SK-N-SH (cell line): ENCODE measurements around the gene IFNLR1. TPM values are rescaled to one million over a fixed set of nuclear protein-coding genes. Genes with fewer than 3 reads are reported as not detected.

ENCODE experiments used
- CTCF ChIA-PET: fragments of 300-600, 350-600 bp; formaldehyde crosslinking; extraction: SDS; loops from one replicate; lab custom pipeline; 2021; lab: Yijun Ruan, JAX
- POLR2A ChIA-PET: fragments of 350-600 bp; sonication (Branson Sonifier 250); formaldehyde crosslinking; extraction: SDS; loops from one replicate; lab custom pipeline; 2020; ENCODE audit warnings: antibody characterized with exemption, inconsistent platforms; lab: Yijun Ruan, JAX
- DNase-seq: peaks from one replicate; pipeline ENCODE4 v3.0.0; 2012
- H2AFZ ChIP-seq: fragments of 200-600 bp; sonication (generic); 2 replicates; pipeline ENCODE4 v1.8.1; 2016; ENCODE audit warnings: antibody characterized with exemption, mild to moderate bottlenecking, low read depth
- H3F3A ChIP-seq: fragments of 200-600 bp; sonication (generic); replicated peaks from 2 replicates; pipeline ENCODE3; 2016; ENCODE audit warnings: antibody characterized with exemption, mild to moderate bottlenecking; ENCODE audit not compliant: insufficient read depth
- H3K27ac ChIP-seq, 2 experiments: fragments of 200-500 bp in 1 of 2; fragments of 200-600 bp in 1 of 2; sonication (Bioruptor generic) in 1 of 2; sonication (generic), shearing (Covaris generic) in 1 of 2; 2 replicates each; pipeline versions ENCODE4 v1.5.1 to v1.6.1; 2014 to 2016; ENCODE audit warnings: low read depth in 2 of 2, inconsistent platforms in 1 of 2, low read length in 1 of 2, mild to moderate bottlenecking in 1 of 2, mixed read lengths in 1 of 2
- H3K27me3 ChIP-seq: fragments of 200-600 bp; sonication (generic), shearing (Covaris generic); 2 replicates; pipeline ENCODE4 v1.6.1; 2016; ENCODE audit warnings: mixed run types; ENCODE audit not compliant: insufficient read depth
- H3K36me3 ChIP-seq, 2 experiments: fragments of 200-500 bp in 1 of 2; fragments of 200-600 bp in 1 of 2; sonication (Bioruptor generic) in 1 of 2; sonication (generic) in 1 of 2; replicated peaks in 1 of 2; 2 replicates each; pipeline versions ENCODE3 to v1.5.1; 2014 to 2016; ENCODE audit warnings: low read length in 1 of 2, mild to moderate bottlenecking in 1 of 2; ENCODE audit not compliant: insufficient read depth in 2 of 2, control insufficient read depth in 1 of 2
- H3K4me1 ChIP-seq, 2 experiments: fragments of 200-500 bp in 1 of 2; fragments of 200-600 bp in 1 of 2; sonication (Bioruptor generic) in 1 of 2; sonication (generic), shearing (Covaris generic) in 1 of 2; 2 replicates each; pipeline versions ENCODE4 v1.5.1 to v1.6.1; 2014 to 2016; ENCODE audit warnings: low read depth in 1 of 2, low read length in 1 of 2, mixed run types in 1 of 2; ENCODE audit not compliant: insufficient read depth in 2 of 2, control insufficient read depth in 1 of 2
- H3K4me2 ChIP-seq: fragments of 200-600 bp; sonication (generic), shearing (Covaris generic); 2 replicates; pipeline ENCODE4 v1.6.1; 2017; ENCODE audit warnings: mixed run types
- H3K4me3 ChIP-seq, 2 experiments: fragments of 200-500 bp in 1 of 2; fragments of 200-600 bp in 1 of 2; sonication (Bioruptor generic) in 1 of 2; sonication (generic), shearing (Covaris generic) in 1 of 2; 2 replicates each; pipeline versions ENCODE4 v1.5.1 to v1.8.1; 2014 to 2016; ENCODE audit warnings: low read depth in 2 of 2, inconsistent platforms in 1 of 2, low read length in 1 of 2, mild to moderate bottlenecking in 1 of 2, mixed read lengths in 1 of 2, moderate library complexity in 1 of 2
- H3K79me2 ChIP-seq: fragments of 200-600 bp; sonication (generic); 2 replicates; pipeline ENCODE4 v1.8.1; 2017; ENCODE audit warnings: mild to moderate bottlenecking; ENCODE audit not compliant: insufficient read depth
- H3K9ac ChIP-seq: fragments of 200-600 bp; sonication (generic); 2 replicates; pipeline ENCODE4 v1.6.1; 2017; ENCODE audit warnings: mixed run types
- H3K9me2 ChIP-seq: fragments of 200-600 bp; sonication (generic); 2 replicates; pipeline ENCODE4 v1.6.1; 2017; ENCODE audit warnings: mixed run types
- H3K9me3 ChIP-seq: fragments of 200-600 bp; sonication (generic); 2 replicates; pipeline ENCODE4 v1.6.1; 2017; ENCODE audit warnings: mixed run types, mild to moderate bottlenecking, moderate library complexity
- H4K20me1 ChIP-seq: fragments of 200-600 bp; sonication (generic); 2 replicates; pipeline ENCODE4 v1.6.1; 2017; ENCODE audit warnings: mild to moderate bottlenecking, mixed run types; ENCODE audit not compliant: insufficient read depth
- CTCF ChIP-seq: fragments of 200-600 bp; sonication (generic); IDR thresholded peaks from 2 replicates; pipeline ENCODE4 v1.6.1; 2017; ENCODE audit warnings: antibody characterized with exemption, mild to moderate bottlenecking, moderate library complexity
- ELF1 ChIP-seq: IDR thresholded peaks from 2 replicates; pipeline ENCODE4 v1.4.0; 2012
- EZH2phosphoT487 ChIP-seq: fragments of 200-600 bp; sonication (generic); IDR thresholded peaks from 2 replicates; pipeline ENCODE4 v1.6.1; 2017; ENCODE audit warnings: low read depth, mixed run types, mild to moderate bottlenecking, antibody characterized with exemption, moderate library complexity, borderline replicate concordance
- JUND ChIP-seq: IDR thresholded peaks from 2 replicates; pipeline ENCODE4 v1.4.0; 2012
- RAD21 ChIP-seq: IDR thresholded peaks from 2 replicates; pipeline ENCODE4 v1.6.1; 2012; ENCODE audit warnings: mild to moderate bottlenecking, low read length
- SMC3 ChIP-seq: IDR thresholded peaks from 2 replicates; pipeline ENCODE4 v1.6.1; 2012; ENCODE audit warnings: low read depth, low read length, improper control_type of control experiment
- TAF1 ChIP-seq: IDR thresholded peaks from 2 replicates; pipeline ENCODE4 v1.6.1; 2012; ENCODE audit warnings: low read depth, mild to moderate bottlenecking, low read length, moderate library complexity, borderline replicate concordance
- USF2 ChIP-seq: fragments of 150-350 bp; IDR thresholded peaks from 2 replicates; pipeline ENCODE4 v1.6.1; 2017; ENCODE audit warnings: antibody characterized with exemption, low read length, low read depth, borderline replicate concordance
- WGBS: methylation state at CpG from one replicate; pipeline ENCODE4 v1.1.6; 2017; ENCODE audit warnings: low lambda C conversion rate; 5-methylcytosine and 5-hydroxymethylcytosine counted together
- polyA plus RNA-seq, 3 experiments: library from polyadenylated mRNA; depleted of rRNA; stranded (reverse); fragments of >200 nt; gene quantifications; 2 replicates each; pipeline ENCODE4 v1.2.3, GENCODE V29; 2012

The IFNLR1 gene
- polyA plus RNA-seq, 1 of the 3 experiments (the other 2 are of a cell fraction): 0.30 TPM

GRCh38 chr1:24202556-24202955 is 15.5 kb upstream of the IFNLR1 start:
- DNase-seq: no peak
- H3K9me2 ChIP-seq: no peaks in the 10 kb centered on the region
- no peak for TF ChIP-seq TAF1
- TF ChIP-seq USF2: no peak
- TF ChIP-seq ELF1: no peak
- TF ChIP-seq EZH2phosphoT487: no peak
- no peaks in the 10 kb centered on the region for H3F3A ChIP-seq
- peaks cover 0 to 7% of the 10 kb centered on the region in 2 experiments; a peak in 1 of 4 replicates for H3K4me1 ChIP-seq
- CTCF ChIA-PET: interaction anchor here (0.6 to 10.7 kb wide), 53 partner anchors 8 to 645 kb away, joined by 3 to 451 read pairs (median 5); partner anchors contain the start of gene GRHL3
- no peak overlapping the region; the same call in 1 of the 2 replicates for H2AFZ ChIP-seq
- no peak overlapping the region for H3K27ac ChIP-seq
- no peaks in the 10 kb centered on the region for H3K79me2 ChIP-seq
- H3K9me3 ChIP-seq: no peaks in the 10 kb centered on the region
- no peak overlapping the region for H3K4me2 ChIP-seq
- no peaks in the 10 kb centered on the region for H3K36me3 ChIP-seq
- H3K27me3 ChIP-seq: no peaks in the 10 kb centered on the region
- POLR2A ChIA-PET: no interaction called here
- H3K9ac ChIP-seq: no peak overlapping the region
- H4K20me1 ChIP-seq: no peaks in the 10 kb centered on the region
- 96% methylated on average over 9 of the region's 9 CpGs for WGBS
- no peak overlapping the region for H3K4me3 ChIP-seq

- H3K27ac ChIP-seq: no peak overlapping the region; a peak in 1 of 4 replicates
- H3K36me3 ChIP-seq: no peaks in the 10 kb centered on the region
- peak overlapping the region; percentile 63; the same call in 1 of the 2 replicates for H2AFZ ChIP-seq
- H3K27me3 ChIP-seq: no peaks in the 10 kb centered on the region
- H3K9ac ChIP-seq: no peak overlapping the region
- no peaks in the 10 kb centered on the region for H4K20me1 ChIP-seq
- DNase-seq: peak; percentile 77
- no peak overlapping the region; a peak in 1 of 4 replicates for H3K4me3 ChIP-seq
- no peaks in the 10 kb centered on the region for H3K9me2 ChIP-seq
- no peaks in the 10 kb centered on the region for H3K9me3 ChIP-seq
- 85% methylated on average over 4 of the region's 5 CpGs for WGBS
- H3K4me2 ChIP-seq: no peak overlapping the region
- peaks cover 0 to 7% of the 10 kb centered on the region in 2 experiments; a peak in 1 of 4 replicates for H3K4me1 ChIP-seq
- no peaks in the 10 kb centered on the region for H3K79me2 ChIP-seq
- TF ChIP-seq ELF1: peak; percentile 85
- peak; percentile 97 for TF ChIP-seq SMC3
- TF ChIP-seq CTCF: peak; percentile 85
- no peak for TF ChIP-seq JUND
- peak; percentile 88 for TF ChIP-seq RAD21
- ChIA-PET CTCF (interaction anchor here (0.6 to 10.7 kb wide), 72 partner anchors 8 to 646 kb away, joined by 3 to 451 read pairs (median 4); partner anchors contain the start of gene GRHL3), POLR2A (no interaction called here)
- H3F3A ChIP-seq: no peaks in the 10 kb centered on the region
Measured at GRCh38 chr1:24201941-24202440, 14.9 kb upstream of the IFNLR1 start.
